ENCODE measurements around the gene DBNDD2.

GRCh38 chr20:45408646-45409213 is 641 bp downstream of the DBNDD2 start:
- TF ChIP-seq EZH2phosphoT487 (IDR thresholded peaks at IDR 0.05; ENCODE audit: borderline replicate concordance), result no peak
- TF ChIP-seq, protein P1, sequence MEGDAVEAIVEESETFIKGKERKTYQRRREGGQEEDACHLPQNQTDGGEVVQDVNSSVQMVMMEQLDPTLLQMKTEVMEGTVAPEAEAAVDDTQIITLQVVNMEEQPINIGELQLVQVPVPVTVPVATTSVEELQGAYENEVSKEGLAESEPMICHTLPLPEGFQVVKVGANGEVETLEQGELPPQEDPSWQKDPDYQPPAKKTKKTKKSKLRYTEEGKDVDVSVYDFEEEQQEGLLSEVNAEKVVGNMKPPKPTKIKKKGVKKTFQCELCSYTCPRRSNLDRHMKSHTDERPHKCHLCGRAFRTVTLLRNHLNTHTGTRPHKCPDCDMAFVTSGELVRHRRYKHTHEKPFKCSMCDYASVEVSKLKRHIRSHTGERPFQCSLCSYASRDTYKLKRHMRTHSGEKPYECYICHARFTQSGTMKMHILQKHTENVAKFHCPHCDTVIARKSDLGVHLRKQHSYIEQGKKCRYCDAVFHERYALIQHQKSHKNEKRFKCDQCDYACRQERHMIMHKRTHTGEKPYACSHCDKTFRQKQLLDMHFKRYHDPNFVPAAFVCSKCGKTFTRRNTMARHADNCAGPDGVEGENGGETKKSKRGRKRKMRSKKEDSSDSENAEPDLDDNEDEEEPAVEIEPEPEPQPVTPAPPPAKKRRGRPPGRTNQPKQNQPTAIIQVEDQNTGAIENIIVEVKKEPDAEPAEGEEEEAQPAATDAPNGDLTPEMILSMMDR (conservative IDR thresholded peaks at IDR 0.05; ENCODE audit: low read length), result no peak

All from Loucy (cell line).